ENCODE measurements around the gene ERFL. TPM values are rescaled to one million over a fixed set of nuclear protein-coding genes. Genes with fewer than 3 reads are reported as not detected.

Gene ERFL
- total RNA-seq, 1 experiment from 2014 or later: not detected

DNA sequence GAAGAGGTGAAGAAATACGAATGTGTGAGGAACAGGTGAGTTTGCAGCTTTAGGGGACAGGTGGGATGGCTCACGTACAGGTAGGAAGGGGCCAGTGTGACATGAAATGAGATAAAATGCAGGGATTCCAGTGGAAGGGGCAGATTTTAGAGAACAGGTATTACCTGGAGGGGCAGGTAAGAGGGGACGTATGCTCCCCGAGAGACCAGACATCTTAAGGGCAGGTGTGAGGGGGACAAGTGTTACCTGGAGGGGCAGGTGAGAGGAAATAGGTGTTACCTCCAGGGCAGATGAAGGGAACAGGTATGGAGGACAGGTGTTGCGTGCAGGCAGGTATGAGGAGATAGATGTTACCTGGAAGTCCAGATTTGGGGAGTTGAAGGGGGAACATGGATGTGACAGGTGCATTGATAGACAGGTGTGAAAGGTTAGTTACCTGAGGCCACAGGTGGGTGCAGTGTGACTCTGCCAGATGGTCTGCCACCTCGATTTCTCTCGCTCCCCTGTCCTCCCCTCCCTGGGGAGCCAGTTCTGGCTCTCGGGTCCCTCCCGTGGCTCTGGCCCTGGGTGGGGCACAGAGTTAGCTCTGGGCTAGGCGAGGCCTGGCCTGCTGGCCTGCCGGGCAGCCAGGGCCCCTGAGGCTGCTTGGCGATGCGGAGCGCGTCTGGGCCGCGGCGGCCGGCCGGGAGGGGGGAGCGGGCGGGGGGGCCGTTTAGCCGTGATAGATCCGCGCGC lies 2.1 kb downstream of the ERFL start:
- Histone ChIP-seq H3K4me1 (no peaks in the 10 kb centered on the region), H3K36me3 (no peaks in the 10 kb centered on the region), H3K27ac (no peak overlapping the region), H3K9me3 (replicated peaks) (no peaks in the 10 kb centered on the region), H3K27me3 (peaks cover 49% of the 10 kb centered on the region), H3K4me3 (no peak overlapping the region)
- DNase-seq: no peak

DNA sequence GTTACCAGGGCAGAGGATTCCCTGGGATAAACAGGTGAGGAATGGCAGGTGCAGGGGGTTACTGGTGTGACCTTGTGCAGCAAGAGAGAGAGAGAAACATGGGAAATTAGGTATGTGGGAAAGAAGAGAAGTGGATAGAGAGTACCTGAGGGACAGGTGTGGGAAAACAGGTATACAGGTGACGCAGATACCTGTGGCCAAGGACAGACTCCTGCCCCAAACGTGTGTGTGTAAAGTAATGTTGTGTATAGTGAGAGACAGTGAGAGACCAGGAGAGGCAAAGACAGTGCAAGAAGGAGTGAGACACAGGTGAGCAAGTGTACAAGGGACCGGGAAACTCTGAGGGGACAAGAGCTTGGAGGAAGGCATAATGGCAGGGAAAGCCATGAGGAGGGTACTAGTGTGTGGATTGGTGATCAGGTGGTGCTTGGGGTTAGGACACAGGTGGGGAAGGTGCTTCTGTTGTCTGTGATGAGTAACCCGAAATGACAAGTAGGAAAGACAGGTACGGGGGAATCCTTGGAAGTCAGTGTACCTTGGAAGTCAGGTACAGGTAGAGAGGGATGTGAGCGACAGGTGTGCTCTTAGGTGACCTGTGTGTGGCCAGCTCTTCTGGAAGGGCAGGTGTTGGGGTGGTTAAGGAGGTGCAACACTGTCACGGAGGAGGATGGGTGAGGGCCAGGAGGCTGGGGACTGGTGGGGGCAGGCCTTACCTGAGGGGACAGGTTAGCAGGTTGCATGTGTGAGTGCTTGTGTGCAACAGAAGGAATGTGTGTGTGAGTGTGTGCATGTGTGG lies 2.8 kb downstream of the ERFL start:
- Histone ChIP-seq H3K36me3 (no peaks in the 10 kb centered on the region), H3K27me3 (peaks cover 41% of the 10 kb centered on the region), H3K9me3 (replicated peaks) (no peaks in the 10 kb centered on the region), H3K27ac (no peak overlapping the region), H3K4me1 (no peaks in the 10 kb centered on the region), H3K4me3 (no peak overlapping the region)
- no peak for DNase-seq

- Histone ChIP-seq H3K4me1 (no peaks in the 10 kb centered on the region), H3K27me3 (peaks cover 32% of the 10 kb centered on the region), H3K9me3 (replicated peaks) (no peaks in the 10 kb centered on the region), H3K4me3 (no peak overlapping the region), H3K27ac (no peak overlapping the region), H3K36me3 (no peaks in the 10 kb centered on the region)
- no peak for DNase-seq
These were observed 3.8 kb downstream of the ERFL start for GRCh38 chr19:41924151-41925145.

DNA sequence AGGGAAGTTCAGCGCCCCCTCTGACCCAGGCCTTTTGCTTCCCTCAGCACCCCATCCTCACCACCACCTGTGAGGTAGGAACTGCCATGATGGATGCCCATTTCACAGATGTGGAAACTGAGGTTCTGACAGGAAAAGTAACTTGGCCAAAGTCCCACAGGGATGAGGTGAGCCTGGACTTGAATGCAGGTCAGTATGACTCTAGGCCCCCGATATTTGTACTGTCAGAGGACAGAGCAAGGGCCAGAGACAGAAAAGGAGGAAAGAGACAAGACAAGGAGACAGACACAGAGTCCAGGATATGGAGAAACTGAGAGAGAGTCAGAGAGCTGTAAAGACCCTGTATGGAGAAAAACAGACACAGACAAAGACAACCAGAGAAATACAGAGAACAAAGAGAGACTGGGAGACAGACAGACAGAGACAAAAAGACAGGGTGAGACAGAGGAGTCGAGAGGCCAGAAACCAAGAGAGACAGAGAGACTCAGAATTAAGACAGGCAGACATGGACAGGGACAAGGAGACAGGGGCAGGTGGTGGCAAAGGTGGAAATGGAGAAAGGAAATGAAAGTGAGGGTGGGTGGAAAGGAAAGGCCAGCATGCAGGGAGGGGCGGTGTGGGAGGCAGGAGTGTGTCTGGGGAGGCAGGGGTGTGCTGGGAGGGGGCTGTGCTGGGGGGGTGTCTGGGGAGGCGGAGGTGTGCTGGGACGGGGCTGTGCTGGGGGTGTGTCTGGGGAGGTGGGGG lies 5.0 kb downstream of the ERFL start:
- no peak for DNase-seq
- H3K27me3 ChIP-seq: peaks cover 25% of the 10 kb centered on the region

GRCh38 chr19:41922585-41922984 lies 5.7 kb downstream of the ERFL start:
- H3K27me3 ChIP-seq: peaks cover 27% of the 10 kb centered on the region
- no peaks in the 10 kb centered on the region for H3K9me3 ChIP-seq (replicated peaks)
- no peaks in the 10 kb centered on the region for H3K4me1 ChIP-seq
- H3K36me3 ChIP-seq: no peaks in the 10 kb centered on the region
- no peak for DNase-seq
- H3K4me3 ChIP-seq: no peak overlapping the region
- no peak overlapping the region for H3K27ac ChIP-seq

More for the DNA sequence above, 5.0 kb downstream of the ERFL start:
- H3K36me3 ChIP-seq: no peaks in the 10 kb centered on the region
- H3K9me3 ChIP-seq (replicated peaks): no peaks in the 10 kb centered on the region
- no peaks in the 10 kb centered on the region for H3K4me1 ChIP-seq
- no peak overlapping the region for H3K27ac ChIP-seq
- H3K4me3 ChIP-seq: no peak overlapping the region

- peaks cover 25% of the 10 kb centered on the region; the same call in 1 of the 2 replicates for H3K27me3 ChIP-seq
- no peak overlapping the region for H3K4me3 ChIP-seq
- no peaks in the 10 kb centered on the region for H3K9me3 ChIP-seq (replicated peaks)
- no peaks in the 10 kb centered on the region for H3K4me1 ChIP-seq
- DNase-seq: no peak
- no peak overlapping the region for H3K27ac ChIP-seq
- H3K36me3 ChIP-seq: no peaks in the 10 kb centered on the region
These were observed 6.4 kb downstream of the ERFL start for GRCh38 chr19:41921577-41922576.

- H3K9me3 ChIP-seq (replicated peaks): no peaks in the 10 kb centered on the region
- DNase-seq: no peak
- no peak overlapping the region for H3K4me3 ChIP-seq
- no peaks in the 10 kb centered on the region for H3K4me1 ChIP-seq
- no peaks in the 10 kb centered on the region for H3K36me3 ChIP-seq
- H3K27ac ChIP-seq: no peak overlapping the region
- peaks cover 30% of the 10 kb centered on the region for H3K27me3 ChIP-seq
These were observed 7.2 kb downstream of the ERFL start for GRCh38 chr19:41920882-41921576.

- no peaks in the 10 kb centered on the region for H3K4me1 ChIP-seq
- no peak overlapping the region for H3K4me3 ChIP-seq
- peaks cover 30% of the 10 kb centered on the region for H3K27me3 ChIP-seq
- no peaks in the 10 kb centered on the region for H3K9me3 ChIP-seq (replicated peaks)
- no peak for DNase-seq
- H3K27ac ChIP-seq: no peak overlapping the region
- H3K36me3 ChIP-seq: no peaks in the 10 kb centered on the region
These were observed 8.1 kb downstream of the ERFL start for GRCh38 chr19:41919948-41920712.

GRCh38 chr19:41918653-41919244 lies 9.5 kb downstream of the ERFL start:
- H3K27ac ChIP-seq: no peak overlapping the region
- no peaks in the 10 kb centered on the region for H3K4me1 ChIP-seq
- H3K27me3 ChIP-seq: peaks cover 36% of the 10 kb centered on the region
- DNase-seq: no peak
- no peaks in the 10 kb centered on the region for H3K9me3 ChIP-seq (replicated peaks)
- no peak overlapping the region for H3K4me3 ChIP-seq
- H3K36me3 ChIP-seq: no peaks in the 10 kb centered on the region

- Histone ChIP-seq H3K9me3 (replicated peaks) (no peaks in the 10 kb centered on the region), H3K4me1 (no peaks in the 10 kb centered on the region), H3K27me3 (peaks cover 37% of the 10 kb centered on the region), H3K27ac (no peak overlapping the region), H3K36me3 (no peaks in the 10 kb centered on the region), H3K4me3 (no peak overlapping the region)
- no peak for DNase-seq
These were observed 10.2 kb downstream of the ERFL start for GRCh38 chr19:41918095-41918494.

- no peak for DNase-seq
- H3K27me3 ChIP-seq: peaks cover 34% of the 10 kb centered on the region
- no peak overlapping the region for H3K27ac ChIP-seq
- H3K9me3 ChIP-seq (replicated peaks): no peaks in the 10 kb centered on the region
- no peaks in the 10 kb centered on the region for H3K36me3 ChIP-seq
- no peak overlapping the region for H3K4me3 ChIP-seq
- no peaks in the 10 kb centered on the region for H3K4me1 ChIP-seq
These were observed 10.6 kb downstream of the ERFL start for GRCh38 chr19:41917676-41918075.

Measured in SJCRH30 (cell line).